Esophagus muscularis mucosa (tissue), 3 donors: ENCODE data around the gene CNTFR.

Source experiments
- CTCF ChIP-seq, 3 experiments: fragments of 200-600 bp in 2 of 3; fragments of 450-650 bp in 1 of 3; sonication (generic) in 2 of 3; IDR thresholded peaks; one replicate each; pipeline ENCODE4 v1.5.1; 2017 to 2019; ENCODE audit warnings: antibody characterized with exemption in 3 of 3, mild to moderate bottlenecking in 2 of 3, moderate library complexity in 1 of 3
- POLR2A ChIP-seq: fragments of 450-650 bp; IDR thresholded peaks from one replicate; pipeline ENCODE4 v1.6.1; 2017; ENCODE audit warnings: antibody characterized with exemption, moderate library complexity, mild to moderate bottlenecking, low read depth

GRCh38 chr9:34568774-34569173 lies 20.8 kb downstream of the CNTFR start:
- TF ChIP-seq POLR2A = no peak
- no peak for TF ChIP-seq CTCF (IDR thresholded peaks at IDR 0.05)
